B cell (primary cell): Measurements from ENCODE around the gene ZNF175.

Experiments
- EZH2 ChIP-seq: IDR thresholded peaks from 2 replicates; pipeline ENCODE4 v1.6.1; 2012; ENCODE audit warnings: borderline replicate concordance, low read depth, mild to moderate bottlenecking, moderate library complexity, low read length; ENCODE audit not compliant: insufficient read depth, poor library complexity, severe bottlenecking
- TF ChIP-seq, protein P1 (sequence below): fragments of 200-600 bp; IDR thresholded peaks from one replicate; pipeline ENCODE4 v1.8.0; 2022; ENCODE audit warnings: antibody characterized with exemption, mild to moderate bottlenecking

GRCh38 chr19:51637362-51637978 is 66.4 kb downstream of the ZNF175 start:
- TF ChIP-seq, protein P1, sequence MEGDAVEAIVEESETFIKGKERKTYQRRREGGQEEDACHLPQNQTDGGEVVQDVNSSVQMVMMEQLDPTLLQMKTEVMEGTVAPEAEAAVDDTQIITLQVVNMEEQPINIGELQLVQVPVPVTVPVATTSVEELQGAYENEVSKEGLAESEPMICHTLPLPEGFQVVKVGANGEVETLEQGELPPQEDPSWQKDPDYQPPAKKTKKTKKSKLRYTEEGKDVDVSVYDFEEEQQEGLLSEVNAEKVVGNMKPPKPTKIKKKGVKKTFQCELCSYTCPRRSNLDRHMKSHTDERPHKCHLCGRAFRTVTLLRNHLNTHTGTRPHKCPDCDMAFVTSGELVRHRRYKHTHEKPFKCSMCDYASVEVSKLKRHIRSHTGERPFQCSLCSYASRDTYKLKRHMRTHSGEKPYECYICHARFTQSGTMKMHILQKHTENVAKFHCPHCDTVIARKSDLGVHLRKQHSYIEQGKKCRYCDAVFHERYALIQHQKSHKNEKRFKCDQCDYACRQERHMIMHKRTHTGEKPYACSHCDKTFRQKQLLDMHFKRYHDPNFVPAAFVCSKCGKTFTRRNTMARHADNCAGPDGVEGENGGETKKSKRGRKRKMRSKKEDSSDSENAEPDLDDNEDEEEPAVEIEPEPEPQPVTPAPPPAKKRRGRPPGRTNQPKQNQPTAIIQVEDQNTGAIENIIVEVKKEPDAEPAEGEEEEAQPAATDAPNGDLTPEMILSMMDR = peak; percentile 68
- TF ChIP-seq EZH2 = no peak
